GM12801 (cell line): ENCODE data around the gene FOXC2.

Experiments
- CTCF ChIP-seq: IDR thresholded peaks from one replicate; pipeline ENCODE4 v1.5.1; 2011; ENCODE audit warnings: control low read depth; ENCODE audit not compliant: insufficient read length; ENCODE audit errors: extremely low read depth

Gene FOXC2

GRCh38 chr16:86576591-86577313 is 10.1 kb downstream of the FOXC2 start:
- no peak for TF ChIP-seq CTCF

GRCh38 chr16:86577314-86577971 is 10.8 kb downstream of the FOXC2 start:
- TF ChIP-seq CTCF: no peak

DNA sequence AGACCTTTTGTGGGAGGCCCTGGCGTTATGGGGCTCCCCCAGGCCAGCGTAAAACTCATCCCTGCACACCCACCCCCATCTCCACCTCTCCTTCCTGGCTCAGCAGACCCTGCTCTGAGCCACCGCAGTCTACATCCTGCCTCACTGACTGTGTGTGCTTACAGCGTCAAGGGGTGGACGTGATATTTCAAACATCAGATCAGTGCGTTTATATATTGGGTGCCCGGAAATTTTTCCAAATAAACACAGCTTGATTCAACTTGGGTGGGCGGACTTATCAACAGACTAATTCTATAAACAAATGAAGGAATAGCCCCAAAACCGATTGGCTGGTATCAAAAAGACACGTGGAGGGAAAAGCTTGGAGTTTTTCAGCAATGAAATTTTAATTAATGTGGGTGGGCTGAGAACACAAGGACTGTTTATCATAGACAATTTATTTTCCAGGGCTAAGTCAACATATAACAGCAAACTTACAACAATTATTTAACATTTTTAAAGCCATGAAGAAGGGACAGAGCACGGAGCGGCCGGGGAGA is 11.5 kb downstream of the FOXC2 start, which contains the start of gene FOXL1:
FOXL1 (plus strand) TSS at position 489 of the 539 bp plus-strand sequence. CDS start 175 bp downstream, outside the sequence.
- TF ChIP-seq CTCF: no peak

DNA sequence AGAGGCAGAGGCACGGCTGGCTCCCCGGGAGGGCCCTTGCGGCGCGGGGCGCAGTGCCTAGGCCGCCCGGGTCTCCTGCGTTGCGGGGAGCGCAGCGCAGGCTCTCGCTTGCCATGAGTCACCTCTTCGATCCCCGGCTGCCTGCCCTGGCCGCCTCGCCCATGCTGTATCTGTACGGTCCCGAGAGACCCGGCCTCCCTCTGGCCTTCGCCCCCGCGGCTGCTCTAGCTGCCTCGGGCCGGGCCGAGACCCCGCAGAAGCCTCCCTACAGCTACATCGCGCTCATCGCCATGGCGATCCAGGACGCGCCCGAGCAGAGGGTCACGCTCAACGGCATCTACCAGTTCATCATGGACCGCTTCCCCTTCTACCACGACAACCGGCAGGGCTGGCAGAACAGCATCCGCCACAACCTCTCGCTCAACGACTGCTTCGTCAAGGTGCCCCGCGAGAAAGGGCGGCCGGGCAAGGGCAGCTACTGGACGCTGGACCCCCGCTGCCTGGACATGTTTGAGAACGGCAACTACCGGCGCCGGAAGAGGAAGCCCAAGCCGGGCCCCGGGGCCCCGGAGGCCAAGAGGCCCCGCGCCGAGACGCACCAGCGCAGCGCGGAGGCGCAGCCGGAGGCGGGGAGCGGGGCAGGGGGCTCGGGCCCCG is 12.1 kb downstream of the FOXC2 start:
- TF ChIP-seq CTCF: no peak

- TF ChIP-seq CTCF: no peak
These were observed 12.8 kb downstream of the FOXC2 start for GRCh38 chr16:86579268-86580062.

DNA sequence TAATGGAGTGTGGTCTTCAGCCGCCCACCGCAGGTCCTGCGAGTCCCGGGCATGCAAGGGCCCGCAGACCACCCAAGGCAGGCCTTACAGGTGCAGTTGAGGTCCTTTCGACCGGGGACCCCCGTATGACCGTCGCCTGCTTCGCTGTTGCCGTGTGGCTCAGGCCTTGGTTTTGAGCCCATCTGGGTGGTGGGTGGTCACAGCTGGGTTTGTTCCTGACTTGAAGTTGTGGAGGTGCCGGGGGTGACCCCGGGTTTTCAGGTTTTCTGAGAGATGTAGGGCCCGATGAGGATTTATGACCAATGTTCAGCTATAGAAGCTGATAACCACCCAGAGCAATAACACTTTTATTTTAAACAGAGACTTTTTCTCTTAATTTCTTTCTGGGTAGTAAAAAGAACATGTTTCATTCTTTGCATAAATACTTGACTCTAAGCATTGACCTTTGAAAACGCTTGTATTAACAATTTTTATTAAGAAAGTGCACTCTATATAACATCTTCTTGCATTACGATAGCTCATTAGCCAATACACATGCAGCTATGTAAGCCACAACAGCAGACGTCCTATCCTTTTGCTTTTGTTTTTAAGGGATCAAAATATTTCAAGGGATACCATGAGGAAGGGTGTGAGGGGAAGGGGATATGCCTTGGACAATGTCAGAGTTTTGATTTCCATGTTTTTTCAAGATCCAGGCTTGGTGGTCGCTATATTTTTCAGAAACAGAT is 13.6 kb downstream of the FOXC2 start:
- no peak for TF ChIP-seq CTCF
